Measurements from ENCODE around the gene MED17. TPM values are rescaled to one million over a fixed set of nuclear protein-coding genes. Genes with fewer than 3 reads are reported as not detected.

Gene MED17
- polyA plus RNA-seq, 1 of the 3 experiments (the other 2 are of a cell fraction), result 19.3 TPM

- H3K9me2 ChIP-seq, result no peaks in the 10 kb centered on the region
- CTCF ChIA-PET, result no interaction called here
- 93% methylated on average over 5 of the region's 5 CpGs for WGBS (ENCODE audit: low lambda C conversion rate)
- H3K4me1 ChIP-seq (ENCODE audit: control insufficient read depth in 1 of 2, insufficient read depth in 2 of 2, low read depth in 1 of 2, low read length in 1 of 2), result peaks cover 4 to 9% of the 10 kb centered on the region in 2 experiments; a peak in 2 of 4 replicates
- no peaks in the 10 kb centered on the region for H3K36me3 ChIP-seq (replicated peaks in 1 of 2; ENCODE audit: control insufficient read depth in 1 of 2, insufficient read depth in 2 of 2, low read length in 1 of 2)
- no peak overlapping the region for H3K27ac ChIP-seq (ENCODE audit: low read depth in 2 of 2, low read length in 1 of 2)
- no peak overlapping the region for H3K4me3 ChIP-seq (ENCODE audit: low read depth in 2 of 2, low read length in 1 of 2)
- no peaks in the 10 kb centered on the region for H3K9me3 ChIP-seq
- no peak overlapping the region for H3K9ac ChIP-seq
- no peaks in the 10 kb centered on the region for H3K79me2 ChIP-seq (ENCODE audit: insufficient read depth)
- TF ChIP-seq SMC3 (IDR thresholded peaks at IDR 0.05; ENCODE audit: low read depth, low read length), result no peak
- no peak for TF ChIP-seq MXI1 (IDR thresholded peaks at IDR 0.05; ENCODE audit: low read depth, low read length)
- TF ChIP-seq ELF1 (IDR thresholded peaks at IDR 0.05), result no peak
- TF ChIP-seq POLR2AphosphoS5 (IDR thresholded peaks at IDR 0.05; ENCODE audit: low read depth, low read length), result no peak
- no peak for TF ChIP-seq NRF1 (IDR thresholded peaks at IDR 0.05; ENCODE audit: low read depth, low read length)
- TF ChIP-seq NFIC (IDR thresholded peaks at IDR 0.05; ENCODE audit: borderline replicate concordance), result no peak
- TF ChIP-seq FOXJ3 (CRISPR knock-in tag; IDR thresholded peaks at IDR 0.05), result no peak
- no peak for TF ChIP-seq USF1 (IDR thresholded peaks at IDR 0.05; ENCODE audit: borderline replicate concordance, low read depth)
- TF ChIP-seq ZBTB33 (IDR thresholded peaks at IDR 0.05; ENCODE audit: borderline replicate concordance, low read depth), result no peak
- no peak for TF ChIP-seq MAX (IDR thresholded peaks at IDR 0.05; ENCODE audit: low read depth)
- no peak for TF ChIP-seq JUND (IDR thresholded peaks at IDR 0.05)
- no peak for TF ChIP-seq GABPA (IDR thresholded peaks at IDR 0.05; ENCODE audit: low read depth)
- no peak for TF ChIP-seq TEAD4 (IDR thresholded peaks at IDR 0.05; ENCODE audit: borderline replicate concordance, insufficient read depth)
- no peak for TF ChIP-seq USF2 (IDR thresholded peaks at IDR 0.05; ENCODE audit: borderline replicate concordance, low read depth, low read length)
- no peak for TF ChIP-seq RFX5 (IDR thresholded peaks at IDR 0.05; ENCODE audit: low read length)
- TF ChIP-seq YY1 (IDR thresholded peaks at IDR 0.05; ENCODE audit: low read depth), result no peak
- TF ChIP-seq REST (IDR thresholded peaks at IDR 0.05; ENCODE audit: low read depth, low read length), result no peak
- TF ChIP-seq IRF3 (IDR thresholded peaks at IDR 0.05; ENCODE audit: low read depth, low read length), result no peak
- TF ChIP-seq PBX3 (IDR thresholded peaks at IDR 0.05), result no peak
- H4K20me1 ChIP-seq (ENCODE audit: insufficient read depth), result no peaks in the 10 kb centered on the region
- H3K4me2 ChIP-seq, result no peak overlapping the region
- H2AFZ ChIP-seq (ENCODE audit: low read depth), result no peak overlapping the region
- no peak for DNase-seq
- POLR2A ChIA-PET, result no interaction called here
- no peaks in the 10 kb centered on the region for H3K27me3 ChIP-seq (ENCODE audit: insufficient read depth)
- H3F3A ChIP-seq (replicated peaks; ENCODE audit: insufficient read depth), result peaks cover 3% of the 10 kb centered on the region
Observed at GRCh38 chr11:93843906-93844305, 59.8 kb downstream of the MED17 start.
